T-helper 2 cell (primary cell): Measurements from ENCODE around the gene PDZRN3.

Experiments
- DNase-seq, 5 experiments: peaks; one replicate each; pipeline versions ENCODE4 v3.0.0 to v3.0.0-alpha.2; 2012 to 2022

Gene PDZRN3

DNA sequence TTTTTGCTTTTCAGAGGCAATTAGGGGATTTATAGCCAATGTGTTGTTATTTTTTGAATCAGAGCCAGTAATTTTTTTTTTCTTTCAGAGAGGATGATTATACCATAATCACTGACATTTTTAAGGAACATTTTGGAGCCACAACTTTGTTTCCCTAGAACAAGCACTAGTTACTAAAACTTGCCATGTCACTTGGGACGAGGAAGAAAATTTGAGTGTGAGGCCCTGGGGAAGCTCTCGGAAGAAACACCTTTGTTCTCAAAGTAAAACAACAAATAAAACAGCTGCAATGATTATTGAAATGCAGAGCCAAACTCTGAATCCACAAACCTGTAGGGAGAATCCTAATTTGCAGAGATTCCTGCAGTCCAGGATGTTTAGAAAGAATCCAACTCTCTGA, 69.7 kb downstream of the PDZRN3 start:
- no peak for DNase-seq

DNA sequence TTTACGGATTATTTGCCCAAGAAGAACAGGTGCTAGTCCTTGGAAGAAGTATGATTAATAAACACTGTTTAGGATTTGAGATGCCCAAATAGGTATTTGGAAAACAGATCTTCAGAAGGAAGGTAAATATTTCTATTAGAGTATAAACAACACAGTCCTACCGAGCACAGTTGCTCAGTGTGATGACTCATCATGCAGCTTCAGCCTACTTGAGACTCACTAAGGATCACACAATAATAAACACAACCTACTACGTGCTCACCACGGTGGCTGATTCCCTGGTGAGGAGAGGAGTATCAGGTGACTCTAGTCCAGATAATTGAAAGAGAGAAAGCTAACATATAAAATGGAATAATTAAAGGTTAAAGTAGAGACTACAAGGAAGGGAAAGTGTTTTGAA, 72.0 kb downstream of the PDZRN3 start:
- DNase-seq, result no peak

DNA sequence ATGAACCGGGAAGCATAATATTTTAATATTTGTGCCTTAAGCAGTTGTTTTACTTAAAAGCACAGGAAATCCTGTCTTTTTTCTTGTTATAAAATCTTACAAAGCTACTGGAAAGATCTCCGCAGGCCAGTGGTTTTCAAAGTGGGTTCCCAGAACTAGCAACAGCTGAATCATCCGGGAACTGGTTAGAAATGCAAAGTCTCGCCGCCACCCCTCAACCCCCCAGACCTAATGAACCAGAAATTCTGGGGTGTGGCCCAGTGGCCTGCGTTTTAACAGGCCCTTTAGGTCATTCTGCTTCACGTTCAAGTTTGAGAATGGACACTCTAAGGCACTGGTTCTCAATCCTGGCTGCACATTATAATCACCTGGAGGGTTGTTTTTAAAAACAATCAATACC, 74.7 kb downstream of the PDZRN3 start:
- DNase-seq, result no peak

DNA sequence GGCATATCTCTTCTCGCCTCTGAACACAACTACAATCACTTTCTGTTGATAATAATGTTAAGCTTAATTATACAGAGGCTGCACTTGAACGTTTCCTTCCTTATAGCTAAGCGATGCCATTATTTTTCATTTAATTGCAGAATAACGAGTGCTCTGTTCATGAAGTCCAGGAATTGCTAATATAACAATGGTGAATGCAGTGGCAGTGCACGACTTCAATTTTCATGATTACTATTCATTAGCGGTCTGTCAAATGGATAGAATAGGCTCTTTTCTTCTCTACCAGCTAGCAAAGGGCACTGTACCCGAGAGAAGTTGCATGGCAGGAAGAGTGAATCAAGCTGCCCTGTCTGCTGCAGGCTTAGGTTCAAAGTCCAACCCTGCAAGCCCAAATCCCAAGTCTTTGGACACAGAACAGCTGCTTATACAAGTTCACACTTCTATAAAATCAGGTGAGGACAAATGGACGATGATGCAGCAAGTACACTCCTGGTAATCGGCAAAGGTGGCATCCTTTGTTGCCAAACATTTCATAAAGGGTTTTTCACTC, 75.6 kb downstream of the PDZRN3 start:
- no peak for DNase-seq

DNA sequence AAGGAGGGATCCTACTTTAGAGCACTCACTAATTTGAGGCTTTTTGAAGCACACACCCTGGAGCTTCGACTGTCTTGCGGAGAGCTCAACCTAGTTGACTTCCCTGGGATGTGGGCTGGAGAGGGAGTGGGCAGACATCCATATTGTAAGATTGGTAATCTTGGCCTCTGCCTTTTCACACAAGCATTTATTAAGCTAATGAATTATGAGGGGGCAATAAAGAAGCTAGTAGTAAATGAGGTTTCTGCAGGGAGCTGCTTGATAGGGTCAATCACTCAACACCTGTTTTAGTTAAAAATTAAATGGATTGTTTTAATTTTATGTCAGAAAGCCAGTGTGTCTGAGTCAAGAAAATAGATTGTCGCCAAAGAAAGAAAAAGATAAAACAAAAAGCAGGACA, 76.3 kb downstream of the PDZRN3 start:
- no peak for DNase-seq

DNA sequence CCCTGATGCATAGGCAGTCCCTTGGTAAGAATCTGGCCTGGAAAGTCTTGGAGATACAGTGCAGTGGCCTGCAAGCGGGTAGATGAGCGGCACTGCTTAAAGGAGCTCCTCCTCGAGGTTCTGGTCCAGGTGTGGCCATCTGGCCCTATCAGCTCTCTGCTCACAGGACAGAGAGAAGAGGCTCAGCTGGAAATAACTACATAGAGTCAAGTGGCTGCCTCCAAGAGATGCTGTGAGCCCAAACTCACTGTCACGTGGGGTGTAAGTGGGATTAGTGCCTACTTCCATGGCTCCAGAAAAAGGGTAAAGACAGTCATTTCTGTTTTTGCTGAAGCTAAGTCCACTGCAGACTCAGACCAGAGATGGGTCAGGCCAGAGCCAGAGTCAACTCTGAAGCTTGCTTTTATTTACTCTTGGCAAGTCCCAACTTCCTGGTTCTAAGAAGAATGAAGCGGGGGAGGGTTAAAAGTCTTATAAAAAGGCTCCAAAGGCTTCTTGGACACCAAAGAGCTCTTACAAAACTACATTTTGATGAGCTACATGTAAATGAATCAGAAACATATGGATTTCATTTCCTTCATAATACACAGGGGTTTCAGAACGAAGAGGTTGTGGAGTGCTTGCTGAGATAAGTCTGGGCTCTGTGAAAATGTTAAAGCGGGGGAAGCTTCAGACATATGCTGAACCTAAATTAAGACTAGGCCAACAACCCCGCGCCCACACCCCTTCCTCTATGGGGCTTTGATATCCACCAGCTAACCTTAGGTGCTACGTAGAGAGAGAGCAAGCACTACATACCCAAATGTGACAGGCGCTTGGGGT, 77.1 kb downstream of the PDZRN3 start:
- no peak for DNase-seq

DNA sequence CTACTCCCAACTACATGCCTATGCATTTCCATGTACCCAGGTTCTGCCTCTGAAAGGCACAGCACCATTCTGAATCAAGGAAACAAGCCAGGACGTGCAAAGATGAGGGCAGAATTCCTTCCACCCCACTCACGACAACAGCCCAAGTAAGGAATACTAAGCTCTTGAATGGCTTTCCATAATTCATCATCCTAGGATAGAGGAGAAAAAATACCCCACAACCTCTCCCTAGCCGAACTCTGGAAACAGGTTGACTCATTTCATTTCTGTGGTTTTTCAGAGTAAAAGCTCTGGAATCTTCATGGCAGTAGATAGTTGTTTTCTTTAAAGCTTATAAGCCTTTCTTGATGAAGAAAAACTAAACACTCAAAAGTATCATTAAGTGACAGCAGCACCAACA, 77.8 kb downstream of the PDZRN3 start:
- no peak for DNase-seq

DNA sequence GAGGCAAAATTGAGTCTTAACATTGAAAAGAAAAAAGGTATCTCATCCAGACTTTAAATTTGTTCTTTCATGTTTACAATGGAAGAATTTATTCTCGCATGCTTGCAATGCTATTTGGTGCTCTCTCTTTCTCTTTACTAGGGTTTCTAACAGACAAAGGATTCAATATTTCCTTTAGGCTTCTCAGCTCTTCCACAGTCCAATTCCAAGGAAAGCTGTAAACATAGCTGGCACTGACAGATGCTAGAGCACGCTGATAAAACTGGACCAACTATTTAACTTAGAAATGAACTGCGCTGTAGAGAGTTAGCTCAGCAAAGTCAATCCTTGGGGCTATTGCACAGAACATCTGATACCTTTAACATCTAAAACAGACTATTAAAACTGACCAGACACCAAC, 81.3 kb downstream of the PDZRN3 start:
- DNase-seq, result no peak

DNA sequence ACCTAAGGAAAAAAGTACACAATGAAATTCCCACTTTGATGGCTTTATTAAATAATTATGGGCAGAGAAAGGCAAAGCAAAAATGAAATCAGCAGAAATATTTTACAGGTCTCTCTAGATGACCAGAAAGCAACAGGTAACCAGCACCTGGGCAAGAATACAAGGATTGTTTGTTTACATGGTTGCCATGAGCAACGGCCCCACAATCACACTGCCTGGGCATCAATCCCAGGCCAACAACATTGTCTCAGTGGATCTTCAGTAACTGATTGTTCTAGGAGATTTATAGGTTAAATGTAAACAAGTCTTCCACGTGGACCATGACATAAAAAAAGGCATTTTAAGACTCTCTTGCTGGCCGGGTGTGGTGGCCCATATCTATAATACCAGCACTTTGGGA, 82.6 kb downstream of the PDZRN3 start:
- DNase-seq, result no peak

DNA sequence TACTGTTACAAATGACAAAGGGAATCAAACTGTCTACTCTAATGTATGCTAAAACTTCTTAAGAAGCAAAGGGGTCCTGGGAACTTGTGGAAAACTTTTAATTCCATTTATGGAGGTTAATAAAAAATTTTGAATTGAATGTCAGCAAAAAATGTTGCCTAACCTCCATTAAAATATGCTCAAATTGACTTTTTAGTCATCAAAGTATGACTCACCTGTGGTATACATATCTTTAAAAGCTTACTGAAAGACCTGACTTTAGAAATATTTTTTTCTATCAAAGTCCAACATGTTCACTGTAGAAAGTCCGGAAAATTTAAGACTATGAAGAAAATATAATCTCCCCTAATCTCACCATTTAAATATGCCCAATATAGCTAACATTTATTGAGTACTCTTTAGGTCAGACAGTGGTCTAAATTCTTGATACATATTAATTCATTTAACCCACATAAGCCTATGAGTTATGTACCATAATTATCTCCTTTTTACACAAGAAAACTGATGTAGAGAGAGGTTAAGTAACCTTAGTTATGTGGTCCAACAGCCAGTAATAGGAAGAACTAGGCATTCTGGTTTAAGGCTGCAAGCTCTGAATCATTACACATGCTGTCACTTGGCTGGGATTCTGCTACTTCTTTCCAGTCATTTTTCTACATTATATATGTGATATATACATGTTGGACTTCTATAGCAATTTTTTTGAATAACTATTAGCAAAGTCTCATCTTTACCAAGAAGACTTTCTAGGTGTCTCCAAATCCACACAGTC, 83.6 kb downstream of the PDZRN3 start:
- DNase-seq, result no peak

DNA sequence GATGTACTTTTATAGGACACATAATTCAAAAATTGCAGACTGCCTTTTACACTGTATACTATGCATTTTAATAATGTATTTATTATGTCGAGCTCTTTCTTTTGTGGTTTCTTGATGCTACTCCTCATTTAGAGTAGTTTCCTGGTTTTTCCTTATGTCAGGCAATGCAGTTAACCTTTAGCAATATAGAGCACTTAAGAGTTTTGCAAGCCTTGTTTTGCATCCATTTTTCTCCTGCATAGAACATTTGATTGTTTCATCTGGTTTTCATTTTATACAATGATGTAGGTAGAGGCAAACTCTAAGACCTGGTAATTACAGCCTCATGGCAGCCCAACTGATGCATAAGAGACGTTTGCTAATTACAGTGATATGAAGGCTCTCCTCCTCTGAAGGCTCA, 86.3 kb downstream of the PDZRN3 start:
- DNase-seq, result no peak

DNA sequence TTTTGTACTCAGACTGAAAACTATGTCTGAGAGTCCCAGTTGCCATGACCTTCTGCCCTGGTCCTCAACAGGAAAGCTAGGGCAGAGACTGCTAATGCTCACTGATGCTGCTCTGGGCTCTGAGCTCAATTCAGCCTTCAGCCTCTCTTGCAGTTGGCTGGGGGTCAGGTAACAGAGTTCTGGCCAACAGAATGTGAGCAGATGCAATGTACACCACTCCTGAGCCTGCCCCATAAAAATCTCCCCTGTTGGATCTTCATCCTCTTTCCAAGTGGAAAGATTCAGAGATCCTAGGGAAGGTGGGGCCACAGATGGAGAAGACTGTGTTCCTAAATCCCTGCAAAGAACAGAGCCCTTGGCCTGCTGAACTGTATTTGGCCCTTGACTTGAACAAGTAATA, 87.8 kb downstream of the PDZRN3 start:
- DNase-seq, result no peak

DNA sequence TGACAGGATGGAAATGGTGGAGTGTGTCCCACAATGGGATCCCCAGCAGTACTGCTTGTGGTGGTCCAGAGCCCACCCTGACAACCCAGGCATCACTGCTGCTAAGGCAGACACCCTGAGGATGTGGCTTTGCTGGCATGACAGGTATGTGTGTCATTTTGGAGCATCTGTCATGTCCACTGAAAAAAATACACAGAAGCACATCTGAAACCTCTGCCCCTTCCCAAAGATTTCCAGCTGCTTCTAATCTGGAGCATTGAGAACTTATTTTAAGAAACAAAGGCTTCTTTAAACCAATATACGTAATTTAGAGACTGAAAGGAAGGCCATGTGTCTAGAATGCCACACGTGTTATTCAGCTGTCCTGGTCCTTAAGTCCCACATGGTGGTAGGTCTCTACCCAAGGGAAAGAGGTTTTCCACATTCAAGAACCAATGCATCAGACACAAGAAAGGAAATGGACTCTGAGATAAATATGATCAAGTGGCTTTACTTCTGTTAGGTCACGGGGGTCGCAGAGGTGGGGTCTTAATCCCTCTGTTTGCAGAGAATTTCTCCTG, 88.3 kb downstream of the PDZRN3 start:
- DNase-seq, result no peak

DNA sequence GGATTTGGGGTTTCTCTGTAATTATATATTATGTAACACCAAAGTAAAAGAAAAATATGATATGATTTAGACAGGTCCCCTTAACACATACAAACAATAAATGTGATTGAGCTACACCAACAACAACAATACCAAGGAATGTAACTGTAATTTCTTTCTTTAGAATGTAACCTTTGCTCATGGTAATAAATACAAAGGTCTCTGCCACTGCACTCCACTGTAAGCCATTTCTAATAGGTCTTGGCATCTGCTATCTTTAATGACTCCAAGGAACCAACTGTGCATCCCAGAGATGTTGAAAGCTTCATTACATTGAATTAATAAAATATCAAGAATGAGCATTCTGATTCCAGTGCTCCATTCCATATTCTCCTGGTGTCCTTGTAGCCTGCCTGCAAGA, 88.8 kb downstream of the PDZRN3 start:
- DNase-seq, result no peak

DNA sequence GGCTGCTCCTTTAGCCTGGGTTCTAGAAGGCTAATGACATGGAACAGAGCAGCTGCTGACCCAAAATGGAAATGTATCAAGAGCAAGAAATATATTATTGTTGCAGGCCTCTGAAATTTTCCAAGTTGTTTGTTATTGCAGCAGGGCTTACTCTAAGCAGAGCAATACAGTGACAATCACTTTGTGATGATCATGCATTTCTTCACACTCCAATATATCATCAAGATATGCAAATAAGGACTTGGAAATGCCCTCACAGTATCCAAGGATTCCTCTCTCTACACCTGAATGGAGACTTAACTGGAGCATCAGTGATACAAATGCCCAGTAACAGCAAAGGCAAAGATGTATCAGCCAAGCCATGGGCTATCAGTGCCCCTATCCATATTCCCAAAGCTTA, 89.6 kb downstream of the PDZRN3 start:
- DNase-seq, result no peak

DNA sequence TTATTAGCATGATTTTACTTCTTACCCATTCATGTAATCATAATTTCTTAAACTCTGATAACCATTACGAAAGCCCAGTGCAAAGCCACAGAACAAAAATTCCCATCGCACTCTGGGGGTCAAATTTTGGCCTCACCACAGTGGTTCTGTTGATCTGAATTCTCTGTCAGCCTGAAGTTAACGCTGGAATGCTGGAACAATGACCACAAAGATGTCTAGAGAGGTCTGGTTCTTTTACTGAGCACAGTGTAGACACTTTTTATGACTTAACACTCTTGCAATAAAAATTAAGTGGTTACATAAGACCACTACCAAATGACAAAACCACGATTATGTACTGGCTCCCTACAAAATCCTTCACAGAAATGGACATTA, 94.7 kb downstream of the PDZRN3 start:
- no peak for DNase-seq

DNA sequence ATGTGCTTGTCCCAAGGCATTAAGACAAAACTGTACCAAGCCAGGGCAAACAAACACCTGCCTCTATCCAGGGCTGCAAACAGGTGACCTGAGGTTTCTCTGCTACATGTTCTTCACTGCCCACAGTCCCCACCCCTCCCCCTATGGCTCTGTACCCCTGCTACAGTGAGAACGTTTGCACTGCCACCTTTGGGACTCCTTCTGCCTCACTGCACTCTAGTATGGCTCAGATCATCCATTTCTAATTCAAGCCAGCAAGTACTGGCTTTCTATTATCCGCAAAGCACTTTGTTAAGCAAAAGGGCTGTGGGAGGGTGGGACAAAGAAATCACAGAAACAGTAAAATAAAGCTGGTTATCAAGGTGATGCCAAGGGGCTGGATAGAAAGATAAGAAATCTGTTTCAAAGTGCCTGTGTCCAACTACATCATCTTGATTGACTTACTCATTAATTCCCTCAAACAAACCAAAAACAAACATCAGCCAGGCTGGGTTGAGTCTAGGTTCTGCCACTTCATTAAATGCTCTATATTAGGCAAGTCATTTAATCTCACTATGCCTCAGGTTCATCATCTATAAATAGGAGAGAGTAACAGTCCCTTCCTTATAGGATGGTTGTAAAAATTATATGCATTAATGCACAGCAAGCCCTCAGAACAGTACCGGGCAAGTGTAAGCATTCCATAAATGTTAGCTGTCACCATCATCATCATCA, 95.3 kb downstream of the PDZRN3 start:
- no peak for DNase-seq

DNA sequence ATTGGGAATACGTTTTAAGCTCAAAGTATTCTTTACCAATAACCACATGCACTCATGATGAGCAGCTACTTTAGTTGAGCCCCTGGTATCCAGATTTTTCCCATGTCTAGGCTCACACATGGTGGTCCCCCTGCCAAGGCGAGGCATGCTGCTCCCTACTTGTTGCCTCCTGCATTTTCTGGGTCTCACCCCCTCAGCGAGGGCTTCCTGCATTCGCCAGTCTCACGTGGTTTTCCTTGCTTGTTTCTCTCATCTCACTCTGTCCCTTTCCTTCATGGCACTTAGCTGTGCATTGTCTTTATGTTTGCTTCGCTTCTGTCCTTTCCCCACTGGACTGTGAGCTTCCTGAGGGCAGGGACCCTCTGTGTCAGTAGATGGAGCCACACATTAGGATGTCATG, 99.2 kb downstream of the PDZRN3 start:
- no peak for DNase-seq

DNA sequence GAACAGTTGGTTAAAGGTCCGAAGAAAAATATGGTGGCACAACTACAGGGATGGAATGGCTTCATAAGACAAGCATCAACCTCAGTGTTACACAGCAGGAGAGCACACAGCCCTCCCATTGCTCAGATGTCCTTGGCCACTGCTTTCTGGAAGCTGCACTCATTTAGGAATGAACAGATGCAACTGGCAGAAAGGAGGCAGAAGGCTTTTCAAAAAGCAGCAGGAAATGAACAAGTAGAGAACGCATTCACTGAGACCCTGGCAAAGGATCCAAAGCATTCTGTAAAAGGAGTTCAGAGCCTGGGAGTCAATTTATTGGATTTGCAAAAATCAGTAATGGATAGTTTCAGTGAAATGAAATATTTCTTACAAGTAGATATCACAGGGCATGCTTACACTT, 101.1 kb downstream of the PDZRN3 start:
- DNase-seq, result no peak

DNA sequence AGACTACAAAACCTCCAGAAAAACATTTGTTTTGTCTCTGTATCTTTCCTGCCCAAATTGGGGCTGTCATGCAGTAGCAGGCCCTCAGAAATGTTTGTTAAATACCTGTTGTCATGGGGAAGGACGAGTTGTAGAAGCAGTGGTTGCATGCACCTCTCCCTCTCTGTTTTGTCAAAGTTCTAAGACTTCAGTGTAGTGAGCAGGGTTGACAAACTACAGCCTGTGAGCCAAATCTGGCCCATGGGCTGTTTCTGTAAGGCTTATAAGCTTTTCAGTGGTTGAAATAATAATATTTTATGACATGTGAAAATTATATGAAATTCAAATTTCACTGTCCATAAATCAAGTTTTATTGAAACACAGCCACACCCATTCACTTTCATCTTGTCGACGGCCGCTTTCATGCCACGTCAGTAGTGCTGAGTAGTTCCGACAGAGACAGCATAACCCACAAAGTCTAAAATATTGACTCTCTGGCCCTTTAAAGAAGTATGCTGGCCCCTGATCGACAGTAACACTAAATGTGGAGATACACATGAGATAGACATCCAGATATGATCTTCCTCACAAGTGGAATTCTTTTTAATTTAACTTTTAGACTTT, 102.9 kb downstream of the PDZRN3 start:
- no peak for DNase-seq

DNA sequence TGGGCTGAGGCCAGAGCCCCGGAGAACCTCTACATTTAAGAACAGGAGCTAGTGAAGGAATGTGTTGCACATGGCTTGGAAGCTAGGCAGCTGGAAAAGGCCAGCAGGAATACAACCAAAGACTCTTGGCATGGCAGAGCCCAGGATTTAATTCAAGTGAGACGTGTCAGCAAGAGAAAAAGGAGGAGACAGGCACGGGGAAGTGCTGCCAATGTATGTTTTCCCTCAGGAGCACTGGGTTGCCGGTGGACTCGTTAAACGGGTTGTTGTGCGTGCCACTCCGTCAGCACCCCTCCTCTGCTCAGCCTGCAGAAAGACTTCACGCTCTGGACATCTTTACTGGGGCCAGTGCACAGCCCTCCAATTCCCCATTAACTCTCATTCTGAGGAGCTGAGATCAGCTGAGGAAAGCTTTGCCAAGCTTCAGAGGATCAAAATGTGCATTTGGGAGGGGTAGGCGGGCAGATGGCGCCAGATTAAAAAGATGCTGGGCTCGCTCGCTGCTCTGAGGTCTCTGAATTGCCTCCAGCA, 103.7 kb downstream of the PDZRN3 start:
- DNase-seq, result no peak

DNA sequence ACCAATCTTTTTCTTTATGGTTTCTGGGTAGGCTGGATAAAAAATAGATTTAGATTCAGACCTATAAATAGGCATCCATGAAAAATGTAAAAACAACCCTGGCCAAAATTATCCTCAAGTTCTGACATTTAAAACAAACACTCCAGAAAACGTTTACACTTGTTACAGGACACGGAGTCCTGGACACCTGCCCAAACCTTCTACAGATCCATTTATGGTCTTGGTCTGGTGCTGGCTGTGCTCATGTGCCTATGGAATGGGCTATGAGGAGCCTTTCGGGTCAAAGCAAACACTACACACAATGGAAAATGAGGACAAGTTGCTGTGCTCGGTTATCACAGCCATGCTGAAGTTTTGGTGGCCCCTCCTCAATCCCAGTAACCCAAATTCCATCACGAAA, 108.1 kb downstream of the PDZRN3 start:
- DNase-seq, result no peak
